Measurements from ENCODE around the gene SUPT7L.
"Not testable (repeated sequence)": the region's sequence is repeated elsewhere in the genome, so short reads cannot be mapped to it uniquely, and the experiment has no call there.

The SUPT7L gene

DNA sequence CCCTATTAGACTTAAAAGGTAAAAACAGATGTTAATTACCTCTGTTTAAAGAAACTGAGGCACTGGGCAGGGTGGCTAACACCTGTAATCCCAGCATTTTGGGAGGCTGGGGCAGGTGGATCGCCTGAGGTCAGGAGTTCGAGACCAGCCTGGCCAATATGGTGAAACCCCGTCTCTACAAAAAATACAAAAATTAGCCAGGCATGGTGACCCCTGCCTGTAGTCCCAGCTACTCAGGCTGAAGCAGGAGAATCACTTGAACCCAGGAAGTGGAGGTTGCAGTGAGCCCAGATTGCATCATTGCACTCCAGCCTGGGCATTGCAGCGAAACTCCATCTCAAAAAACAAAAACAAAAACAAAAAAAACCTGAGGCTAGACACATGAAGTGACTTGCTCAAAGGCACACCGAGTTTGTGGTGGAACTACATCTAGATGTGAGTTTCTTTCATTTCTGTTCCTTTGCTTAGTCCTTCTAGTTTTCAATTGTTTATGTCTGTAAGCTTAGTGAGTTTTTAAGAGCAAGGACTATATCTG lies 41.0 kb upstream of the SUPT7L start:
- Histone ChIP-seq H3K9ac (ENCODE audit: low read length) (no peak overlapping the region), H3K4me3 (ENCODE audit: low read length) (no peak overlapping the region), H3K4me1 (ENCODE audit: control insufficient read depth, insufficient read depth, low read length) (peaks cover 28% of the 10 kb centered on the region)

DNA sequence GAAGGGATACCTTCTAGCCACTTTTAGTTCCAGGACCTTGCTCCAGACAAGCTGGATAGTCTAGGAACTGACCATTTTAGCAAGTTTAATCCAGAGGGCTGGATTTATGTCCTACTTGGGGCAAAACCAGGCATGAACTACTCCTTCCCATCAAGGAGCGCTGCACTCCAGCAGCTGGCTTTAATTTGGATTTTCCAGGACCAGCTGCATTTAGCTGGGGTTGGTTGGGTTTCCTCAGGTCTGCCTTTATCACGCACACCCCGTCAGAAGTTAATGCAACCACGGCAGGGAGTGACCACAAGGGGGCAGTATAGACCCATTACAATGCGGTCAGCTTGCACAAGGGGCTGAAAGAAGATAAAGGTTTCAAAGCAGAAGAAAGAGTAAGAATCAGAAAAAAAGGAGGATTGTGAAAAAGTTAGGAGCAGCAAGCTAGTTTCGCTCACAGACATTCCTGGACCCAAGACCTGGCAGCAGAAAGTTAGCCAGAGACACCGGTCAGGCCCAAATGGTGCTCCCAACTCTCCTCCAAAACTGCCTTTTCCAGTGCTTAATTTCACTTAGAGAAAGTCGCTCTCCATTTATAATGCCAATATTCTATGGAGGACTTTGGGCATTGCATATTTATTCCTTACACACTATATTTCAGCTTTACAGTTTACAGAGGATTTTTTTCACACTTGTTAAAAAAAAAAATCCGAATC lies 40.4 kb upstream of the SUPT7L start:
- Histone ChIP-seq H3K4me1 (ENCODE audit: control insufficient read depth, insufficient read depth, low read length) (peaks cover 28% of the 10 kb centered on the region), H3K9ac (ENCODE audit: low read length) (no peak overlapping the region)

More for the DNA sequence above, 41.0 kb upstream of the SUPT7L start:
- no peaks in the 10 kb centered on the region for H3K9me3 ChIP-seq (ENCODE audit: control insufficient read depth, low read length)
- H3K27me3 ChIP-seq (ENCODE audit: control insufficient read depth, insufficient read depth, low read length) = no peaks in the 10 kb centered on the region
- H3K36me3 ChIP-seq (ENCODE audit: control insufficient read depth, insufficient read depth, low read length) = no peaks in the 10 kb centered on the region

DNA sequence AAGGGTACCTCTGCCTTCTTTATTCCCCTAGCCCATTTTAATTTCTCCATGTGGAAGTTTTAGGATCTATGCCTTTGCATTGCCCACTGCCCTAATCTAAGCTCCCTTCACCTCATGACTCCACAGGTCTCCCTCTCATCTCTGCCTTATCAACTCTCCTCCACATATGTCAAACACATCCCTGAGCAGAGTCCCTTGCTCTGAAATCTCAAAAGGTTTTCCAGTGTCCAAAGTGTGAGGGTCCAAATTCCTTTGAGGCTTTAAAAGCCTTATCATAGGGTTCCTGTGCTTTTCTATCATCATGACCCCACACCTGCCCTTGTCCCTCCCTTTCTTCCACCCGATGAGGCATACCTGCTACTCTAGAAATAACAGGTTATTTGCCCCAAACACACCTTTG lies 38.9 kb upstream of the SUPT7L start:
- Histone ChIP-seq H3K9ac (ENCODE audit: low read length) (no peak overlapping the region), H3K4me3 (ENCODE audit: low read length) (no peak overlapping the region), H3K36me3 (ENCODE audit: control insufficient read depth, insufficient read depth, low read length) (no peaks in the 10 kb centered on the region), H3K9me3 (ENCODE audit: control insufficient read depth, low read length) (no peaks in the 10 kb centered on the region), H3K4me1 (ENCODE audit: control insufficient read depth, insufficient read depth, low read length) (peaks cover 28% of the 10 kb centered on the region), H3K27me3 (ENCODE audit: control insufficient read depth, insufficient read depth, low read length) (no peaks in the 10 kb centered on the region)

More for the DNA sequence above, 40.4 kb upstream of the SUPT7L start:
- Histone ChIP-seq H3K9me3 (ENCODE audit: control insufficient read depth, low read length) (no peaks in the 10 kb centered on the region), H3K36me3 (ENCODE audit: control insufficient read depth, insufficient read depth, low read length) (no peaks in the 10 kb centered on the region), H3K27me3 (ENCODE audit: control insufficient read depth, insufficient read depth, low read length) (no peaks in the 10 kb centered on the region), H3K4me3 (ENCODE audit: low read length) (no peak overlapping the region)

DNA sequence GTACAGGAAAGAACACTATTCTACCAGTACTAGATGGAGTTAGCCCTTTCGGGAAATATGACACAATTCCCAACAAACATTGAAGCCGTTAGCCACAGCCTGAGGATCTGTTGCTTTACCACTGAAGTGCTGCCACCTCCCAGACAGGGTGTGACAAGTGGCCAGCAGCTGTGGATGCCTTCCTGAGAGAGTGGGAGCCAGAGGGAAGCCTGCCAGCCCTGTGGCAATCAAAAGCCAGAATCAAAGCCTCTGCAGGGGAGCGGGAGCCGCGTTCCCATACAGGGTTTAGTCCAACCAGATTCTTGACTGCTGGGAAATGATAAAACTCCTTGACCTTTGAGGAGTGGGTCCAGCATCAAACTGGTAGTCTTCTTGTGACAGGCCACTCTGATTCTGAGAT lies 38.3 kb upstream of the SUPT7L start:
- Histone ChIP-seq H3K27me3 (ENCODE audit: control insufficient read depth, insufficient read depth, low read length) (no peaks in the 10 kb centered on the region), H3K36me3 (ENCODE audit: control insufficient read depth, insufficient read depth, low read length) (no peaks in the 10 kb centered on the region), H3K9me3 (ENCODE audit: control insufficient read depth, low read length) (no peaks in the 10 kb centered on the region), H3K4me1 (ENCODE audit: control insufficient read depth, insufficient read depth, low read length) (peaks cover 23% of the 10 kb centered on the region), H3K4me3 (ENCODE audit: low read length) (no peak overlapping the region), H3K9ac (ENCODE audit: low read length) (no peak overlapping the region)

DNA sequence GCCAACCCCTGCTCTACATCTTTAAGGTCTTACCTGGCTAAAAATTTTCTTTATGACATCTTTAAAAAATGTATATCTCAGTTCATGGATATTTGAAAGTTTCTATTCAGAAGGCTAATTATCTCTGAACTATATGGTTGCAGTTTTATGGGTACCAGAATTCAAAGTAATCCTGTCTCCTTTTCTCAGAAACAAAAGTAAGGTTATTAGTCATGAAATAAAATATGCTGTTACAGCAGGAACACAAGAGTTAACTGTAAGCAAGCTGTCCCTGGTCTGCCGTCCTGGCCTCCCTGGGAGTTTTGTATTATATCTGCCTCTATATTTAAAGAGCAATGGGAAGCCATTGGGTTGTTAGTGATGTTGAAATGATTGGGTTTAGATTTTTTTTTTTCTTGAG lies 34.2 kb upstream of the SUPT7L start:
- Histone ChIP-seq H3K9me3 (ENCODE audit: control insufficient read depth, low read length) (no peaks in the 10 kb centered on the region), H3K4me1 (ENCODE audit: control insufficient read depth, insufficient read depth, low read length) (no peaks in the 10 kb centered on the region), H3K36me3 (ENCODE audit: control insufficient read depth, insufficient read depth, low read length) (no peaks in the 10 kb centered on the region), H3K4me3 (ENCODE audit: low read length) (no peak overlapping the region), H3K9ac (ENCODE audit: low read length) (no peak overlapping the region), H3K27me3 (ENCODE audit: control insufficient read depth, insufficient read depth, low read length) (no peaks in the 10 kb centered on the region)

DNA sequence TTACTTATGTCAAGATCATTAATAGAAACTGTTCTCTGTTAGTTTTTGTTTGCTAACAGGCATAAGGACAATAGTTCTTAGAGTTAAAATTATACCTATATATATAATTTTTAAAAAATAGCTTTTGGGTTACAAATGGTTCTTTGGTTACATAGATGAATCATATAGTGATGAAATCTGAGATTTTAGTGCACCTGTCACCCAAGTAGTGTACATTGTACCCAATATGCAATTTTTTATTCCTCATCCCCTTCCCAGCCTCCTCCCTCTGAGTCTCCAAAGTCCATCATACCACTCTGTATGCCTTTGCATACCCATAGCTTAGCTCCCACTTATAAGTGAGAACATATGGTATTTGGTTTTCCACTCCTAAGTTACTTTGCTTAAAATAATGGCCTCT lies 26.6 kb upstream of the SUPT7L start:
- Histone ChIP-seq H3K9ac (ENCODE audit: low read length) (no peak overlapping the region), H3K27me3 (ENCODE audit: control insufficient read depth, insufficient read depth, low read length) (no peaks in the 10 kb centered on the region), H3K9me3 (ENCODE audit: control insufficient read depth, low read length) (no peaks in the 10 kb centered on the region), H3K4me3 (ENCODE audit: low read length) (no peak overlapping the region), H3K4me1 (ENCODE audit: control insufficient read depth, insufficient read depth, low read length) (no peaks in the 10 kb centered on the region), H3K36me3 (ENCODE audit: control insufficient read depth, insufficient read depth, low read length) (no peaks in the 10 kb centered on the region)

DNA sequence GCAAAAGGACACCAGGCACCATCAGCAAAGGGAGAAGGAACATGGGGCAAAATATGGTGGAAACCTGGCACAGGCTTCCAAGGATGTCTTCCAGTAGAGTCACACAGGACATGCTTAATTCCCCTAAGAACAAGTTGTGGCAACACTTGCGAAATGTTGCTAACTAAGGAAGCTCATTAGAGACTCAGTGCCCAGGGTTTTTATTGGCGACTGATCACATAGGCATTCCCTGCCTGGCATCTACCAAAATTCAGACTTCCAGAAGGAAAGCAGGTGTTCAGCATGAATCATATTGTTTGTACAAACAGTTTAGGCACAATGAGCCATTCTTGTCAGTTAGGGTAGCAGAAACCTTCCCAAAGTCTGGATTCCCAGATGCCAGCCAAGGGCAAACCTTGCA lies 26.0 kb upstream of the SUPT7L start:
- Histone ChIP-seq H3K36me3 (ENCODE audit: control insufficient read depth, insufficient read depth, low read length) (no peaks in the 10 kb centered on the region), H3K4me3 (ENCODE audit: low read length) (no peak overlapping the region), H3K9ac (ENCODE audit: low read length) (no peak overlapping the region), H3K4me1 (ENCODE audit: control insufficient read depth, insufficient read depth, low read length) (no peaks in the 10 kb centered on the region), H3K27me3 (ENCODE audit: control insufficient read depth, insufficient read depth, low read length) (no peaks in the 10 kb centered on the region), H3K9me3 (ENCODE audit: control insufficient read depth, low read length) (no peaks in the 10 kb centered on the region)

DNA sequence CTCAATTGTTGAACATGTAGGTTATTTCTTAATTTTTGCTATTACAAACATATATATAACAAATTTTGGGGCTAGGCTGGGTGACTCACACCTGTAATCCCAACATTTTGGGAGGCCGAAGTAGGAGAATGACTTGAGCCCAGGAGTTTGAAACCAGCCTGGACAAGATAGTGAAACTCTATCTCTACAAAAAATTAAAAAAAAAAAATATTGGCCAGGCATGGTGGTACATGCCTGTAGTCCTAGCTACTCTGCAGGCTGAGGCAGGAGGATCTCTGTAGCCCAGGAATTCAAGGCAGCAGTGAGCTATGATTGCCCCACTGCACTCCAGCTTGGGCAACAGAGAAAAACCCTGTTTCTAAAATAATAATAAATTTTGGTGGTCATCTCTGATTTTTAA lies 23.8 kb upstream of the SUPT7L start:
- no peaks in the 10 kb centered on the region for H3K36me3 ChIP-seq (ENCODE audit: control insufficient read depth, insufficient read depth, low read length)
- no peaks in the 10 kb centered on the region for H3K9me3 ChIP-seq (ENCODE audit: control insufficient read depth, low read length)
- H3K27me3 ChIP-seq (ENCODE audit: control insufficient read depth, insufficient read depth, low read length) = no peaks in the 10 kb centered on the region
- H3K4me1 ChIP-seq (ENCODE audit: control insufficient read depth, insufficient read depth, low read length) = peaks cover under 1% of the 10 kb centered on the region
- no peak overlapping the region for H3K4me3 ChIP-seq (ENCODE audit: low read length)
- H3K9ac ChIP-seq (ENCODE audit: low read length) = no peak overlapping the region

DNA sequence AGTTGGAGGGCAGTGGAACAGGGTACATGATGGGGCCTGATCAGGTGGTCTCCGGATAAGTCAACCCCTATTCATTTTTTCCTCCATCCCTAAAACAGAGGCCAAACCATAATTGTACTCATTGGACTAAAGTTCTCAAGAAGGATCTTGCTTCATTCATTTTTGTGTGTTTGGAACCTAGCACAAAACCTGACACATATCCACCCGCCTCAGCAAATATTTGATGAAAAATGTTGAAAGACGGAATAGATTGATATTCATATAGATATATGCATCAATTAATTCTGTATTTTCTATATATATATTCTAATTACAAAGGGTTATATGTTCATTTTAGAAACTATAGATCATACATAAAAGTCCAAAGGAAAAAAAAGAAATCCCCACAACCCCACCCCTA lies 22.2 kb upstream of the SUPT7L start:
- Histone ChIP-seq H3K4me1 (ENCODE audit: control insufficient read depth, insufficient read depth, low read length) (peaks cover 7% of the 10 kb centered on the region), H3K9me3 (ENCODE audit: control insufficient read depth, low read length) (no peaks in the 10 kb centered on the region), H3K27me3 (ENCODE audit: control insufficient read depth, insufficient read depth, low read length) (no peaks in the 10 kb centered on the region), H3K36me3 (ENCODE audit: control insufficient read depth, insufficient read depth, low read length) (no peaks in the 10 kb centered on the region), H3K4me3 (ENCODE audit: low read length) (no peak overlapping the region), H3K9ac (ENCODE audit: low read length) (no peak overlapping the region)

DNA sequence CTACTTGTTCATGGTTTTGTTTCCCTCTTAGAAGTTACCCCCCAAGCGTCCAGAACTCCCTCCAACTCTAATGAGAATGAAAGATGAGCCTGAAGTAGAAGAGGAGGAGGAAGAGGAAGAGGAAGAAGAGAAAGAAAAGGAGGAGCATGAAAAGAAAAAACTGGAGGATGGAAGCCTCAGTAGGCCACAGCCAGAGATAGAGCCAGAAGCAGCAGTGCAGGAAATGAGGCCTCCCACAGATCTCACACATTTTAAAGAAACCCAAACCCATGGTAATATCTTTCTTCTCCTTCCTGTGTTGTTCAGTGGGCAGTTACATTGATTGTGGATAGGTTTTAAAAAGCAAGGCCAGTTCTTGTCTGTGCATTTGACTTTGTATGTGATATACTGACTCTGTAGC lies 21.6 kb upstream of the SUPT7L start:
- H3K9me3 ChIP-seq (ENCODE audit: control insufficient read depth, low read length); H3K4me1 ChIP-seq (ENCODE audit: control insufficient read depth, insufficient read depth, low read length); H3K4me3 ChIP-seq (ENCODE audit: low read length); H3K27me3 ChIP-seq (ENCODE audit: control insufficient read depth, insufficient read depth, low read length); H3K36me3 ChIP-seq (ENCODE audit: control insufficient read depth, insufficient read depth, low read length); H3K9ac ChIP-seq (ENCODE audit: low read length): not testable (repeated sequence)

DNA sequence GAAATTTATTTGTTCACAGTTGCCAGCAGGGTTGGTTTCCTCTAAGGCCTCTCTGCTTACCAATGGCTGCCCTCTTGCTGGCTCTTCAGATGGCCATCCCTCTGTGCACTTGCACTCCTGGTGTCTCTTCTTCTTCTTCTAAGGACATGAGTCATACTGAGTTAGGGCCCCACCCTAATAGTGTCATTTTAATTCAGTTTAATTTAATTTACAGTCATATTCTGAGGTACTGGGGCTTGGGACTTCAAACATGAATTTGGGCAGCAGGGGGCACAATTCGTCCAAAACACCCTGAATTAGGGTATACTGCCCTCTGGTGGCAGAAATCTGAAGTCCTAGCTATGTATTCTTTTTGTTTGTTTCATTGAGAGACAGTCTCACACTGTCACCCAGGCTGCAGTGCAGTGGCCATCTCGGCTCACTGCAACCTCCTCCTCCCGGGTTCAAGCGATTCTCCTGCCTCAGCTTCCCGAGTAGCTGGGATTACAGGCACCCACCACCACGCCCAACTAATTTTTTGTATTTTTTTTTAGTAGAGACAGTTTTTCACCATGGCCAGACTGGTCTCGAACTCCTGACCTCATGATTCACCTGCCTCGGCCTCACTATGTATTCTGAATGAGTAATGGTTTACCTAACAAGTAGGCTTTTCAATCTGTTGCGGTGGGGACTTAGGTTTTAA lies 20.1 kb upstream of the SUPT7L start:
- H3K4me3 ChIP-seq (ENCODE audit: low read length) = no peak overlapping the region
- H3K36me3 ChIP-seq (ENCODE audit: control insufficient read depth, insufficient read depth, low read length) = no peaks in the 10 kb centered on the region
- no peaks in the 10 kb centered on the region for H3K27me3 ChIP-seq (ENCODE audit: control insufficient read depth, insufficient read depth, low read length)
- no peaks in the 10 kb centered on the region for H3K9me3 ChIP-seq (ENCODE audit: control insufficient read depth, low read length)
- H3K4me1 ChIP-seq (ENCODE audit: control insufficient read depth, insufficient read depth, low read length) = peaks cover 7% of the 10 kb centered on the region
- H3K9ac ChIP-seq (ENCODE audit: low read length) = no peak overlapping the region

DNA sequence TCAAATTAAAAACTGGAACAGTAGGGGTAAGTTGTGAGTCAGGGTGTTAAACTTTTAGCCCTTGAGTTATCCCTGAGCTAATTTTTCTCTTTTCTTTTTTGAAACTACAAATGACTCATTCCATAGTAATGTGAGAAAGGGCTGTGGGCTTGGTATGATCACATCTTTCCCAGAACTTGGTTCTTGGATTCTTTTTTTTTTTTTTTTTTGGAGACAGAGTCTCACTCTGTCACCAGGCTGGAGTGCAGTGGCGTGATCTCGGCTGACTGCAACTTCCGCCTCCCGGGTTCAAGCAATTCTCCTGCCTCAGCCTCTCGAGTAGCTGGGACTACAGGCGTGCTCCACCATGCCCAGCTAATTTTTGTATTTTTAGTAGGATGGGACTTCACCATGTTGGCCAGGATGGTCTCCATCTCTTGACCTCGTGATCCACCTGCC lies 18.9 kb upstream of the SUPT7L start:
- H3K36me3 ChIP-seq (ENCODE audit: control insufficient read depth, insufficient read depth, low read length); H3K9me3 ChIP-seq (ENCODE audit: control insufficient read depth, low read length); H3K4me3 ChIP-seq (ENCODE audit: low read length); H3K27me3 ChIP-seq (ENCODE audit: control insufficient read depth, insufficient read depth, low read length); H3K4me1 ChIP-seq (ENCODE audit: control insufficient read depth, insufficient read depth, low read length); H3K9ac ChIP-seq (ENCODE audit: low read length): not testable (repeated sequence)

Data from mucosa of stomach (tissue), 1 donor.